T-helper 22 cell (primary cell): ENCODE data around the gene TAS2R5.
"Not testable (repeated sequence)": the region's sequence is repeated elsewhere in the genome, so short reads cannot be mapped to it uniquely, and the experiment has no call there.

Source experiments
- DNase-seq: peaks from one replicate; pipeline ENCODE4 v3.0.0-alpha.2; 2020; ENCODE audit warnings: low read depth

TAS2R5 gene, protein sequence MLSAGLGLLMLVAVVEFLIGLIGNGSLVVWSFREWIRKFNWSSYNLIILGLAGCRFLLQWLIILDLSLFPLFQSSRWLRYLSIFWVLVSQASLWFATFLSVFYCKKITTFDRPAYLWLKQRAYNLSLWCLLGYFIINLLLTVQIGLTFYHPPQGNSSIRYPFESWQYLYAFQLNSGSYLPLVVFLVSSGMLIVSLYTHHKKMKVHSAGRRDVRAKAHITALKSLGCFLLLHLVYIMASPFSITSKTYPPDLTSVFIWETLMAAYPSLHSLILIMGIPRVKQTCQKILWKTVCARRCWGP

DNA sequence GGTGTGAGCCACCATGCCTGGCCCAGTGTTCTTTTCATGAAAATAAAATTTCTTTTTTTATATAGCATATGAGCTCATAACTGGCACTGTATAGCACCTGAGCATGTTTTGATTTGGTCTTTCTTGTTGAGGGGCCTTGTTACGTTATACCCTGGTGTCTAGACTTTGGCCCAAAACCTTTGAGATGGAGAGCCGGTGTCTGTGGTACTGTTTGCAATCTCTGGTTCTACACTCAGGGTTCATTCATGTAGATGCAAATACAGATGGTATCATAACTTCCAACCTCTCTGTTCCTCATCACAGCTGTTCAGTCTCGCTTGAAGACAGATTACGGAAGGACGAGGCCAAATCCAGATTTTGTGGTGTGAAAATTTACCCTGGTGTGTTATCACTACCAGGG lies at the start of gene TAS2R5:
TSS of gene TAS2R5 (plus strand) at position 301 of the 400 bp plus-strand sequence. CDS start 145 bp downstream, outside the sequence.
- DNase-seq = no peak

DNA sequence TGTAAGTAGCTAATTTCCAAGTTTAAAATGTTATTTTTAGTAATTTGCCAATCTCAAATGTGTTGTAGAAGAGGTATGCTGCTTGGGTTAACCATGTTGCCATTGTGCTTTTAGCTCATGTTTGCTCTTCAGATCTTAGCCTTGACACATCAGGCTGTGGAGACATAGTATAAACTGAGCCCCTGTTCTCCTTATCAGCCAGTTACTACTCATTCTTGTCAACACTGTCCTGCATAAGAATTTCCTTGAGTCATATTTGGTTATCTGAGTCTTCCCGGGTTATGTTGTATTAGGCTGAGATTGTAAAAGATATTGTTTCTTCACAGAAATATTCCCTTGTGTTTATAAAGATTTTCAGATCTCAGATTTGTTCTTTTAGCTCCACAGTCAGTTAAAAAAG lies 47.8 kb upstream of the TAS2R5 start:
- no peak for DNase-seq

DNA sequence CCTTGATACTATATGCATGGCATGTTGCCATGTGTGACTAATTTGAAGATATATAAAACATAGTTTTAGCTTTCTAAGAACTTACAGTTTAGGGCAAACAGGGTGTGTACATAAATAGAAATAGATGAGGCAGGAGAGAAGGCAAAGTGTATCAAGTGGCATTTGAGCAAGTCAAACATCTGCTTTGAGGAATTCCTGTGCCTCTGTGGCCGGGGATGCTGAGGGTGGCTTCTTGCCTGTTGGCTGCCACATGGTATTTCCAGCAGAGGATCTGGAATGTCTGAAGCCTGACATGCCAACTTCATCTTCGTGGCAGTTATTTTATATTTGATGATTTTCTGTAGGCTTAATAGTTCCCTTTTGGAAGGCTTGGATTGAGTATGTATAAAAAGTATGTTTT lies 45.9 kb upstream of the TAS2R5 start:
- DNase-seq = no peak

DNA sequence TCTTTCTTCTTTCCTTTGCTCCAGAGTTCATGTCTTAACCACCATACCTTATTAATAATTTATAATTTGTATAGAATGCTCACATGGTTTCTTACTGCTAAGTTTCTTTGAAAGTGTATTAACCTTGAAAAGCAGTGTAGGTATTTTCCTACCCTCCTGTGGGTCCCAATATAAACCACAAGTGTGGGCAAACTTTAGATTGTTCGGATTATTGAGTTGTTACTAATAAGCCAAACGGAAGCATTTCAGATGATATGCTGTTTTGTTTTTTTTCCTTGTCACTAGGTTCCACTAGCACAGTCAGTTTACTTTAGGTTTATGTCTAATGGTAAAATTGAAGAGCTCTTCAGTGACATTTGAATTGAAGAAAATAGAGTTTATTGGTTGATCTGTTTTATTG lies 41.6 kb upstream of the TAS2R5 start:
- DNase-seq = no peak

DNA sequence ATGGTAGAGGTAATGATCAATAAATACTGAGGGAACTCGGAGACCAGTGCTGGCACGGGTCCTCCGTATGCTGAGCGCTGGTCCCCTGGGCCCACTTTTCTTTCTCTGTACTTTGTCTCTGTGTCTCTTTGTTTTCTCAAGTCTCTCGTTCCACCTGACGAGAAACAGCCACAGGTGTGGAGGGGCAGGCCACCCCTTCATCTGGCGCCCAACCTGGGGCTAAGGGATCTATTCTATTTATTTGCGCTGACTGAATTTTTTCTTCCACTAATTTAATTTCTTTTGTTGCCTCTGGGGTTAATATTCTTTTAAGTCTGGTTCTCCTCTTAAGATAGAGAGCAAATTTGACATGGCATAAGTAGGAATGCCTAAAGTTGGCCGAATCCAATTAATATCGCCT lies 38.1 kb upstream of the TAS2R5 start:
- DNase-seq = not testable (repeated sequence)

DNA sequence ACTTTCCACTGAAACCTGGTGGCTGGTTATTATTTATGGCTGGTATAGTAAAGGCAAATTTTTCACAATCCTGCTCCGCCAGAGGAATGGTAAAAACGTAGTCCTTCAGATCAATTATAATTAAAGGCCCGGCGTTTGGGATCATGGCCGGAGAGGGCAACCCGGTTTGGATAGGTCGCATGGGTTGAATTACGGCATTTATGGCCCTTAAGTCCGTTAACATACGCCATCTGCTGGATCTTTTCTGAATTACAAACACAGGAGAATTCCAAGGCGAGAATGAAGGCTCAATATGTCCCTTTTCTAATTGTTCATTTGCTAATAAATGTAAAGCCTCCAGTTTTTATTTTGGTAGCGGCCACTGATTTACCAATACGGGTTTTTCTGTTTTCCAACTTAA lies 37.4 kb upstream of the TAS2R5 start:
- no peak for DNase-seq

DNA sequence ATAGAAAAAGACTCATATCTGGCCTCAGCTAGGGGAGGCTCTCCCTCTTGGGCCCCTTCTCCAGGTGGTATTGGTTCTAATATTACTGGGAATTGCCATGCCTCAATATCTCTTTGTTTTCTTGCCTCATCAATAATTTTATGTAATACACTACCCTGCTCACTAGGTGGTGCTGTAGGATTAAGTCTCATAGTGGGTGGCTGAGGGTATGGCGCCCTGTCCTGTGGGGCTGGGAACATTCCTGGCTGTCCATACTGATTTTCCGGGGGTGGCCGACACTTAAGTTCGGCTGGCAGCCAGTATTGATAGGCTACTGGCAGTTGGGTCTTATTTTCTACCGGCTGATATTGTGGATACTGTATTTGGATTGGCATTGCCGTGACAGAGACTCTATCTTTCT lies 35.1 kb upstream of the TAS2R5 start:
- DNase-seq = no peak

DNA sequence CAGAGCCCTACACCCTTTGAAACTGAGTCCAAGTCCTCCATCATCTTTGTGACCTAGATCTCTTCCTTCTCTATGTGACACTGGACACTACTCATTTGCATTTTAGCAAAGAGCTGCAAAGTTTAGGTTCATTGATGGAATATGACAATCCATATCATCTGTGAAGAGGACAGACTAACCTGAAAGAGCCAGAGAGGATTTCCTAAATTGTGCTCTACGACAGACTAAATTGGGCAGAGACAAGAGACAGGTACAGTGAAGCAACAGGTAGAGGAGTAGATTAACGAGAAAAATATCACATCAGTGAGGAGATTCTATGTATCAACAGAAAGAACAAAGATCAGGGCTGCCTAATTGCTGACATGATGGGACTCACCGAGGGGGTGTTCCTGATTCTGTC lies 26.2 kb upstream of the TAS2R5 start, which contains the start of gene TAS2R3:
TSS of gene TAS2R3 (plus strand) at position 301 of the 400 bp plus-strand sequence. CDS start at position 363, 62 bp downstream.
- no peak for DNase-seq

DNA sequence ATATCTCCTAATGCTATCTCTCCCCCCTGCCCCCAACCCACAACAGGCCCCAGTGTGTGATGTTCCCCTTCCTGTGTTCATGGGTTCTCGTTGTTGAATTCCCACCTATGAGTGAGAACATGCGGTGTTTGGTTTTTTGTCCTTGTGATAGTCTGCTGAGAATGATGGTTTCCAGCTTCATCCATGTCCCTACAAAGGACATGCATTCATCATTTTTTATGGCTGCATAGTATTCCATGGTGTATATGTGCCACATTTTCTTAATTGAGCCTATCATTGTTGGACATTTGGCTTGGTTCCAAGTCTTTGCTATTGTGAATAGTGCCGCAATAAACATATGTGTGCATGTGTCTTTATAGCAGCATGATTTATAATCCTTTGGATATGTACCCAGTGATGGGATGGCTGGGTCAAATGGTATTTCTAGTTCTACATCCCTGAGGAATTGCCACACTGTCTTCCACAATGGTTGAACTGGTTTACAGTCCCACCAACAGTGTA lies 19.9 kb upstream of the TAS2R5 start:
- DNase-seq = not testable (repeated sequence)

DNA sequence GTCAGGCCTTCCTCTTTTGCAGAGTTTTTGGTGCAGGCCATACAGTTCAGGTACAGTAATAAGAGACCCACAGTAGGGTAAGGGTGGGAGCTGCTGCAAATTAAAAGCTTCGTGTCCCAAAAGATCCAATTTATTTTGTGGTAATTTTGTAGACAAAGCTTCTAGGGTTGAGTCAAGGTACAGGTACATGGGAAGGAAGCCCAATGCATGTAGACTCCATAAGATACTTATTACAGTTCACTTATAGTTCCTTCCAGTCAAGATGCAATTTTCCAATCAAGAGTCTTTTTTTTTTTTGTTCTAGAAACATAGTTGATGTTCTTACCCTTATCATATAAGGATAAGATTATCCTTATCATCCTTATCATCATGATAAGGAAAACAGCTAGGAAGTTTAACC lies 13.6 kb upstream of the TAS2R5 start, which contains the start of gene TAS2R4:
TSS of gene TAS2R4 (plus strand) at position 301 of the 400 bp plus-strand sequence. CDS start 1,815 bp downstream, outside the sequence.
- no peak for DNase-seq

DNA sequence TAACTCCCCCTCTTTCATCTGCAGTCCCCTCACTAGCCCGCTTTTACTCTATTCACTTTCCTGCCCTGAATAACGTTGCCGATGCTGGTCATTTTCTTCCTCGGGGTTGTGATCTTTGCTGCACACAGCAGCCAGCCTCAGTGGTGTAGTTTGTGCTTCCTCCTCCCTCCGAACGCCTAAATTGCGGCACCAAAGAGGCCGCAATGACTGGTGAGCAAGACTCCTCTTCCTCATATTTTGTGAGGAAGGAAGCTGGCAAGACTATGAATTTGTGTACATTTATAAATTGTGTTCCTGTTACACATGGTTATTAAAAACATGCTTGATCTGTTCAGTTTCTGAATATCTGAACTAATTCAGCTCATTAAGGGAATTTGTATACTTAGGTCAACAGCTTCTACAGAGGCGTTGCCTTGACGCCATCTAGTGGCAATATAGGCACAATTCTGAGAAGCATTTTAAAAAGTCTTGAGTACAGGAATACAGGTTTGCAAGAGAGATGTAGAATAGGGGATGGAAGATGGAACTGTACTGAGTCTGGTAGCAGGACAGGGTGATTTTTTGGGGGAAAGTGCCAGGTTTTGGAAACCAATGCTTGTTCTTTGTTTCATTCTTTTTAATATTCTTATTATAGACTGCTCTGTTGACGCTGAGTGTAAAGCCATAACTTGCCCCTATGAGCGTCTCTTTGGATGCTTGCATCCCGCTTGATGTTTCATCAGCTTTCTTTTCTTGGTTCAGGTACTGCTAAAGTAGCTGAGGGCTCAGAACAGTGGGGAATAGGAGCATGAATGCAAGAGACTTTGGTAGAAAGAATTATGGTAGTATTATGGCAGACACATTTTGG lies 4.1 kb upstream of the TAS2R5 start:
- DNase-seq = no peak

DNA sequence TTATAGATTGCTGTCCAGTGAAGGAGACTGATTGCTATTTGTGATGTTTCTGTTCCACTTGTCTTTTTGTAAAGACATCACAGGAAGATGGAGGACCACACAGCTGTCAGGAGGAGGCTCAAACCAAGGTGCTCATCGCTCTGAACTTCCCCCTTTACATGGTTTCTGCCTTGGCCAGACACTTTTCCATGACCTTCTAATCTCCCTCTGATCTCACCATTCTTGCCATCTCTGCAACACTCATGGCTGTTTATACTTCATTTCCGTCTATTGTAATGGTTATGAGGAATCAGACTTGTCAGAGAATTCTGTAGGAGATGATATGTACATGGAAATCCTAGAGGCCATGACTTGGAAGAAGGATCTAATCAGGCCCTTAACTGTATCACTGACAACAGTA lies 1.7 kb upstream of the TAS2R5 start:
- DNase-seq = no peak

DNA sequence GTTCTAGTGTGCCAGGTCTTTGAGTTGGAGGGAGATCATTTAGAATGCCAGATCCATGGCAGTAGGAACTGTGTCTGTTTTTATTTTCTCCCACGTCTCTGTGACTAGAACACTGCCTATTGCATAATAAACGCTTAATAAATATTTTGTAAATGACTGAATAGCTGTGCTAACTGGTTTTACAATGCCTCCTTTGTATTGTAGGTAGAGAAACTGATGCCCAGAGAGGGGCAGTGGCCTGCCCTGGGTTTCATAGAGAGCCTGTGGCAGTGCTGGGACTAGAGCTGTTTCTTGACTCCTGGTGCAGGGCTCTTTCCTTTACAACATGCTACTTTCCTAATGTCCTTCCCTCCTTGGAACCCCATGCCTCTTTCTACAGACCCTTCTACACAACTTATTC lies 2.5 kb downstream of the TAS2R5 start:
- no peak for DNase-seq

DNA sequence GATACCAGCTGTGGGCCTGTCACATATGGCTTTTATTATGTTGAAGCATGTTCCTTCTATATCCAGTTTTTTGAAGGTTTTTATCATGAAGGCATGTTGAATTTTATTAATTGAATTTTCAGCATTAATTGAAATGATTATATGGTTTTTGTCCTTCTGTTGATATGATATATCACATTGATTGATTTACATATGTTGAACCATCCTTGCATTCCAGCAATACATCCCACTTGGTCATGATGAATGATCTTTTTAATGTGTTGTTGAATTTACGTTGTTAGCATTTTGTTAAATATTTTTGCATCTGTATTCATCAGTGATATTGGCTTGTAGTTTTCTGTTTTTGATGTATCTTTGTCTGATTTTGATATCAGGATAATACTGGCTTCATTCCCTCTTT lies 30.1 kb downstream of the TAS2R5 start:
- no peak for DNase-seq

DNA sequence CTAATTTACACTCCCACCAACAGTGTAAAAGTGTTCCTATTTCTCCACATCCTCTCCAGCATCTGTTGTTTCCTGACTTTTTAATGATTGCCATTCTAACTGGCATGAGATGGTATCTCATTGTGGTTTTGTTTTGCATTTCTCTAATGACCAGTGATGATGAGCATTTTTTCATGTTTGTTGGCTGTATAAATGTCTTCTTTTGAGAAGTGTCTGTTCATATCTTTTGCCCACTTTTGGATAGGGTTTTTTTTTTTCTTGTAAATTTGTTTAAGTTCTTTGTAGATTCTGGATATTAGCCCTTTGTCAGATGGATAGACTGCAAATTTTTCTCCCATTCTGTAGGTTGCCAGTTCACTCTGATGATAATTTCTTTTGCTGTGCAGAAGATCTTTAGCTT lies 32.4 kb downstream of the TAS2R5 start:
- DNase-seq = not testable (repeated sequence)

DNA sequence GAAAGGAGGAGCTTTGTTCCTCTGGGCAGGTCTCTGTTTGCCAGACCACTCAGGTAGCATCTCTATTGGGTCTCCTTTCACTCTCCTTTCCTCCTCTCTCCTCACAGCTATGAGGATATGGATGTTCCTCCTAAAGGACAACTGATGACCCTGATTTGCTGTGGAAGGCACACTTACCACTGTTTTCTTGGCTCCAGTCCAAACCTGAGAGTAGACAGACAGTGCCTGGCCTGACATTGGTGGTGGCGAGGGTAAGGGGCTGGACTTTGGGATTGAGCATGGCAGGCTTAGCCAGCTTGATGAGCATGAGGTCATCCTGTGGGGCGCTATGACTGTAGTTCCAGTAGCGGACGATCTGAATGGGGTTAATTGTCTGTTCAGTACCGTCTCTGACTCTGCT lies 47.7 kb downstream of the TAS2R5 start:
- DNase-seq = no peak

DNA sequence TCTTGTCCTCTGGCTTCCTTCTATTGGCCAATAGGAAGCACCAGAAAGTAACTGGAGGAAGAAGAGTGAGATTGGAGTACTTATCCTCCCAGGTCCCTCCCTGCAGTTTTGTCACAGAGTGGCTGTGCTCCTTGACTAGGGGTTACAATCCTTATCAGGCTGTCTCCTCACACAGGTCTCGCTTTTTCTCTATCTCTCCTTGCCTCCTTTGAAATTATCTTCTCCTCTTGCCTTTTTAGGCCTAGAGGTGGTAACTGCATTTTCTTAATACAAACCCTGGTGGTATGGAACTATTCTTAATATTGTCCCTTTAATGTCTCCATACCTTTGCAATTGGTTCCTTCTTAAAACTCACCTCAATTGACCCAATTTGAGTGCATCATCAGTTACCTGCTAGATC lies 48.6 kb downstream of the TAS2R5 start:
- DNase-seq = no peak

DNA sequence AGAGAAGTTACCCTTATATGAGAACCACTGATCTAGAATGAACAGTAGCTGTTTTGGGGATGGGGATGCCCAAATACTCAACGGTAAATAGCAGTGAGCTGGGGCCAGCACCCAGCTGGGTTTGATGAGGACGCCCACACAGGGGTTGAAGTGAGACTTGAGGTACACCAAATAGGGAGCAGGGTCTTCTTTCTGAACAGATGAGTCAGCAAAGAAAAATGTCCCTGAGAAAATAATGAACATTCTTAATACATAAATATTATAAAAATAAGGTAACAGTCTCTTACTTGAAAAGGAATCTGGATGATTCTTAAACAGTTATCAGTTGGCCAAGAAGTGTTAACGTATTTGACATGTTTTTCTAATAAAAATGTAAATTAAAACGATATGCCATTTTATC lies 49.2 kb downstream of the TAS2R5 start:
- no peak for DNase-seq

DNA sequence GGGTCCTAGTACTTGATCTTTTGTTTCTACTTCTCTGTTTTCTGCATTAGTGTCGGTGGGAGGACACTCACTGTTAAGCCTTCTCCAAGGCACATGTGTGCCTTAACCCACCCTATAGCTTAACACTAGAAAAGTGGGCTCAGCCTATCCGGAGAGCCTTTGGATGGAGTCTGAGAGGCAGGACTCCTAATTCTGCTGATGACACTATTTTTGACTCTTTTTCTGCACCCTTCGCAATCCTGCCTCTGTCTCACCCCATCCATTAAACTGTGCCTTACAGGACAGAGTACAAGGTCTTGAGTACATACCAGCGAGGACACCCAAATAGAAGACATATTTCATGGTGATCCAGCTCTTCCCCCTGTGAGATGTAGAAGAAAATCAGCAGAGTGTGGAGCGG lies 50.7 kb downstream of the TAS2R5 start:
- DNase-seq = no peak
